Hepatocyte (in vitro differentiated cells): ENCODE measurements around the gene SLC16A5. TPM values are rescaled to one million over a fixed set of nuclear protein-coding genes. Genes with fewer than 3 reads are reported as not detected.

Source experiments
- DNase-seq: peaks from one replicate; pipeline ENCODE4 v3.0.0-alpha.2; 2016; ENCODE audit warnings: low spot score
- H2AFZ ChIP-seq: fragments of 200-600 bp; sonication (generic); 2 replicates; pipeline ENCODE4 v1.6.0; 2016; ENCODE audit warnings: antibody characterized with exemption, mild to moderate bottlenecking
- H3K27ac ChIP-seq: fragments of 200-600 bp; sonication (generic); 2 replicates; pipeline ENCODE4 v1.5.1; 2016; ENCODE audit warnings: mild to moderate bottlenecking
- H3K27me3 ChIP-seq: fragments of 200-600 bp; sonication (generic); 2 replicates; pipeline ENCODE4 v1.6.1; 2016
- H3K36me3 ChIP-seq: fragments of 200-600 bp; sonication (generic); replicated peaks from 2 replicates; pipeline ENCODE4 v1.5.1; 2016; ENCODE audit warnings: low read depth; ENCODE audit not compliant: insufficient read depth
- H3K4me1 ChIP-seq: fragments of 200-600 bp; sonication (generic); 2 replicates; pipeline ENCODE4 v1.5.1; 2016; ENCODE audit warnings: mild to moderate bottlenecking, moderate library complexity; ENCODE audit not compliant: insufficient read depth
- H3K4me2 ChIP-seq: fragments of 200-600 bp; sonication (generic); 2 replicates; pipeline ENCODE4 v1.6.0; 2016
- H3K4me3 ChIP-seq: fragments of 200-600 bp; sonication (generic); 2 replicates; pipeline ENCODE4 v1.5.1; 2016; ENCODE audit warnings: mild to moderate bottlenecking
- H3K79me2 ChIP-seq: fragments of 200-600 bp; sonication (generic); 2 replicates; pipeline ENCODE4 v1.6.0; 2017; ENCODE audit warnings: mild to moderate bottlenecking
- H3K9me2 ChIP-seq: fragments of 200-600 bp; sonication (generic); replicated peaks from 2 replicates; pipeline ENCODE4 v1.6.0; 2017; ENCODE audit warnings: mild to moderate bottlenecking; ENCODE audit not compliant: insufficient read depth
- H3K9me3 ChIP-seq: fragments of 200-600 bp; sonication (generic); 2 replicates; pipeline ENCODE4 v1.5.1; 2016; ENCODE audit warnings: low read depth, mild to moderate bottlenecking
- H4K20me1 ChIP-seq: fragments of 200-600 bp; sonication (generic); 2 replicates; pipeline ENCODE4 v1.6.0; 2016; ENCODE audit warnings: mild to moderate bottlenecking; ENCODE audit not compliant: insufficient read depth, poor library complexity, severe bottlenecking
- CTCF ChIP-seq: fragments of 200-600 bp; sonication (generic); IDR thresholded peaks from 2 replicates; pipeline ENCODE4 v1.5.1; 2016; ENCODE audit warnings: antibody characterized with exemption, mild to moderate bottlenecking; ENCODE audit not compliant: poor library complexity
- EZH2 ChIP-seq: fragments of 200-600 bp; sonication (generic); IDR thresholded peaks from 2 replicates; pipeline ENCODE4 v1.6.1; 2016; ENCODE audit warnings: antibody characterized with exemption, mild to moderate bottlenecking, borderline replicate concordance
- EZH2phosphoT487 ChIP-seq: fragments of 200-600 bp; sonication (generic); IDR thresholded peaks from one replicate; pipeline ENCODE4 v1.6.1; 2018; ENCODE audit warnings: antibody characterized with exemption, mild to moderate bottlenecking, low read depth, moderate library complexity; ENCODE audit not compliant: unreplicated experiment, severe bottlenecking
- WGBS: methylation state at CpG from one replicate; pipeline ENCODE4 v1.1.6; 2016; ENCODE audit warnings: low lambda C conversion rate; ENCODE audit errors: missing lambda C conversion rate; 5-methylcytosine and 5-hydroxymethylcytosine counted together
- polyA plus RNA-seq: library from polyadenylated mRNA; unstranded; fragments of >200 nt; fragmentation: Nextera tagmentation; extraction: Ambion mirVana; gene quantifications from 2 replicates; pipeline ENCODE4 v1.2.1, GENCODE V29; 2016
- total RNA-seq: library from RNA; depleted of rRNA; stranded (reverse); fragments of >200 nt; gene quantifications from 2 replicates; pipeline ENCODE4 v1.2.3, GENCODE V29; 2014

The SLC16A5 gene
- total and polyA plus RNA-seq, 2 experiments from 2014 or later: 11.9 to 12.8 TPM

GRCh38 chr17:75073618-75074047 lies 14.1 kb upstream of the SLC16A5 start:
- Histone ChIP-seq H3K9me2 (no peaks in the 10 kb centered on the region), H3K9me3 (no peaks in the 10 kb centered on the region), H3K36me3 (no peaks in the 10 kb centered on the region), H3K79me2 (no peaks in the 10 kb centered on the region), H3K27me3 (no peaks in the 10 kb centered on the region), H3K27ac (peak overlapping the region; percentile 67), H3K4me3 (no peak overlapping the region), H4K20me1 (no peaks in the 10 kb centered on the region), H3K4me2 (no peak overlapping the region), H2AFZ (no peak overlapping the region), H3K4me1 (peaks cover 19% of the 10 kb centered on the region)
- peak; percentile 65 for DNase-seq
- WGBS: 60% methylated on average over 5 of the region's 5 CpGs
- TF ChIP-seq EZH2 (no peak), CTCF (no peak), EZH2phosphoT487 (no peak)

- no peak overlapping the region for H3K4me2 ChIP-seq
- H3K9me3 ChIP-seq: no peaks in the 10 kb centered on the region
- no peak overlapping the region for H3K4me3 ChIP-seq
- H3K79me2 ChIP-seq: no peaks in the 10 kb centered on the region
- no peaks in the 10 kb centered on the region for H3K27me3 ChIP-seq
- H3K36me3 ChIP-seq: no peaks in the 10 kb centered on the region
- H3K9me2 ChIP-seq: no peaks in the 10 kb centered on the region
- 87% methylated on average over 14 of the region's 14 CpGs for WGBS
- H2AFZ ChIP-seq: no peak overlapping the region
- TF ChIP-seq EZH2phosphoT487: no peak
- DNase-seq: no peak
- H3K27ac ChIP-seq: no peak overlapping the region
- no peaks in the 10 kb centered on the region for H4K20me1 ChIP-seq
- H3K4me1 ChIP-seq: peaks cover 27% of the 10 kb centered on the region
Observed at GRCh38 chr17:75074532-75074931, 13.2 kb upstream of the SLC16A5 start.

GRCh38 chr17:75075597-75076336 lies 12.0 kb upstream of the SLC16A5 start:
- no peak for TF ChIP-seq EZH2phosphoT487
- H3K27ac ChIP-seq: no peak overlapping the region
- no peaks in the 10 kb centered on the region for H3K27me3 ChIP-seq
- no peaks in the 10 kb centered on the region for H3K9me2 ChIP-seq
- H3K4me2 ChIP-seq: no peak overlapping the region
- H3K4me3 ChIP-seq: no peak overlapping the region
- no peaks in the 10 kb centered on the region for H4K20me1 ChIP-seq
- H3K36me3 ChIP-seq: no peaks in the 10 kb centered on the region
- H3K79me2 ChIP-seq: no peaks in the 10 kb centered on the region
- DNase-seq: no peak
- no peak overlapping the region for H2AFZ ChIP-seq
- peaks cover 27% of the 10 kb centered on the region for H3K4me1 ChIP-seq
- WGBS: 71% methylated on average over 4 of the region's 4 CpGs
- H3K9me3 ChIP-seq: no peaks in the 10 kb centered on the region

DNA sequence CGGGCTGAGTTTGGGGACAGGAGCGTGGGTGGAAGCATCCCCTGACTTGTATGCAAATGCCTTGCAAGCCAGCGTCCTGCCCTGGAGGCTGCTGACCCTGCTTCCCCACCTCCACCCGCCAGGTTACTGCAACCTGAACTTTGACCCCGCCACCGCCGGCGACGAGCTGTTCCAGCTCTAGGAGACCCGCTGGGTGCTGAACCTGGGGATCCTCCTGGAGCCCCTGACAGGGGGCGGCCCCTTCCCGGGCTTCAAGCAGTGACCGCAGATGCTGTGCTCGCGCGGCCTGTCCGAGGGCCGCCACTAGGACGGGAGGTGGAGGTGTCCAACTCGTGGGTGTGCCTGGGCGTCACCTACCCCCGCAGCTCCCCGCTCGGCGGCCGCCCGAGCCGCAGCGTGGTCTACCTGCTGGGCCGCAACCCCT lies 10.7 kb upstream of the SLC16A5 start:
- Histone ChIP-seq H3K4me1 (peaks cover 27% of the 10 kb centered on the region), H3K79me2 (no peaks in the 10 kb centered on the region), H3K27ac (no peak overlapping the region), H3K4me3 (no peak overlapping the region), H3K9me2 (no peaks in the 10 kb centered on the region), H4K20me1 (no peaks in the 10 kb centered on the region), H3K4me2 (peak overlapping the region; percentile 65), H2AFZ (no peak overlapping the region), H3K36me3 (no peaks in the 10 kb centered on the region), H3K27me3 (no peaks in the 10 kb centered on the region), H3K9me3 (no peaks in the 10 kb centered on the region)
- DNase-seq: peak; percentile 48
- WGBS: 64% methylated on average over 26 of the region's 30 CpGs
- TF ChIP-seq EZH2 (no peak), CTCF (no peak), EZH2phosphoT487 (no peak)
